Calu3 (cell line): ENCODE data around the gene GBP6. TPM values are rescaled to one million over a fixed set of nuclear protein-coding genes. Genes with fewer than 3 reads are reported as not detected.
"Not testable (repeated sequence)": the region's sequence is repeated elsewhere in the genome, so short reads cannot be mapped to it uniquely, and the experiment has no call there.

ENCODE experiments used
- BruUV-seq: library from RNA; stranded (reverse); fragments of 400-500 nt; replicated peaks from 2 replicates; lab custom pipeline; 2021; lab: Mats Ljungman, UMichigan
- CTCF ChIA-PET: fragments of 300-600 bp; sonication (Branson Sonifier 250); formaldehyde crosslinking; loops from one replicate; lab custom pipeline; 2022; ENCODE audit warnings: antibody characterized with exemption; lab: Charles Lee
- DNase-seq: peaks from one replicate; pipeline ENCODE4 v3.0.0; 2022
- H3K27ac Mint-ChIP-seq: one replicate; pipeline ENCODE4 v1.8.0; 2022; ENCODE audit warnings: mixed read lengths; ENCODE audit not compliant: unreplicated experiment
- H3K27me3 Mint-ChIP-seq: one replicate; pipeline ENCODE4 v1.8.0; 2022; ENCODE audit warnings: mixed read lengths; ENCODE audit not compliant: unreplicated experiment
- H3K36me3 Mint-ChIP-seq: one replicate; pipeline ENCODE4 v1.8.0; 2022; ENCODE audit warnings: mild to moderate bottlenecking, moderate library complexity, mixed read lengths; ENCODE audit not compliant: insufficient read depth, unreplicated experiment
- H3K4me1 Mint-ChIP-seq: one replicate; pipeline ENCODE4 v1.8.0; 2022; ENCODE audit warnings: mild to moderate bottlenecking, low read depth, mixed read lengths; ENCODE audit not compliant: unreplicated experiment
- H3K4me3 Mint-ChIP-seq: one replicate; pipeline ENCODE4 v1.8.0; 2022; ENCODE audit warnings: mild to moderate bottlenecking, low read depth, moderate library complexity, mixed read lengths; ENCODE audit not compliant: unreplicated experiment
- H3K9me3 Mint-ChIP-seq: one replicate; pipeline ENCODE4 v1.8.0; 2022; ENCODE audit warnings: low read depth, mixed read lengths; ENCODE audit not compliant: unreplicated experiment
- CTCF ChIP-seq: fragments of 200-600 bp; IDR thresholded peaks from one replicate; pipeline ENCODE4 v1.8.0; 2022; ENCODE audit warnings: antibody characterized with exemption; ENCODE audit not compliant: unreplicated experiment
- intact Hi-C: fragments of 100-400 bp; cut with micrococcal nuclease; formaldehyde crosslinking; loops from one replicate; pipeline ENCODE4 v1.10.0; 2022; ENCODE audit not compliant: unreplicated experiment
- total RNA-seq: library from RNA; stranded (reverse); gene quantifications from 2 replicates; pipeline ENCODE4 v1.2.3, GENCODE V29; 2022

GBP6 gene
- total RNA-seq, 1 experiment from 2014 or later: 0.12 TPM

- BruUV-seq: no TSS peak
- no peaks in the 10 kb centered on the region for H3K9me3 Mint-ChIP-seq
Measured at GRCh38 chr1:89335486-89335885, 28.4 kb upstream of the GBP6 start.

GRCh38 chr1:89337903-89338302, 26.0 kb upstream of the GBP6 start:
- CTCF ChIA-PET: no interaction called here
- H3K4me1 Mint-ChIP-seq: no peaks in the 10 kb centered on the region
- no TSS peak for BruUV-seq
- H3K27me3 Mint-ChIP-seq: peaks cover 63% of the 10 kb centered on the region
- intact Hi-C loops: no loop called here
- H3K36me3 Mint-ChIP-seq: no peaks in the 10 kb centered on the region
- no peaks in the 10 kb centered on the region for H3K9me3 Mint-ChIP-seq
- DNase-seq: no peak
- H3K27ac Mint-ChIP-seq: no peak overlapping the region
- no peak for TF ChIP-seq CTCF
- no peak overlapping the region for H3K4me3 Mint-ChIP-seq

More at GRCh38 chr1:89335486-89335885, 28.4 kb upstream of the GBP6 start:
- Mint-ChIP-seq H3K4me1 (no peaks in the 10 kb centered on the region), H3K27ac (no peak overlapping the region), H3K27me3 (peaks cover 56% of the 10 kb centered on the region), H3K36me3 (no peaks in the 10 kb centered on the region), H3K4me3 (no peak overlapping the region)
- intact Hi-C loops: no loop called here
- CTCF ChIA-PET: no interaction called here
- no peak for TF ChIP-seq CTCF
- no peak for DNase-seq

GRCh38 chr1:89339039-89339438, 24.8 kb upstream of the GBP6 start:
- Mint-ChIP-seq H3K4me1 (no peaks in the 10 kb centered on the region), H3K4me3 (no peak overlapping the region), H3K9me3 (no peaks in the 10 kb centered on the region), H3K27ac (no peak overlapping the region), H3K36me3 (no peaks in the 10 kb centered on the region), H3K27me3 (peaks cover 63% of the 10 kb centered on the region)
- no peak for TF ChIP-seq CTCF
- DNase-seq: no peak
- CTCF ChIA-PET: interaction anchor here (0.6 kb wide), 1 partner anchor 156 kb away, joined by 3 read pairs; no protein-coding TSS in a partner anchor
- BruUV-seq: no TSS peak
- intact Hi-C loops: no loop called here

- CTCF ChIA-PET, intact Hi-C loops, H3K27me3 Mint-ChIP-seq, H3K4me1 Mint-ChIP-seq, DNase-seq, BruUV-seq, H3K4me3 Mint-ChIP-seq, H3K36me3 Mint-ChIP-seq, H3K27ac Mint-ChIP-seq, H3K9me3 Mint-ChIP-seq: not testable (repeated sequence)
Measured at GRCh38 chr1:89345479-89345878, 18.4 kb upstream of the GBP6 start.

- no peak for TF ChIP-seq CTCF
- CTCF ChIA-PET: no interaction called here
- H3K36me3 Mint-ChIP-seq: no peaks in the 10 kb centered on the region
- no peaks in the 10 kb centered on the region for H3K4me1 Mint-ChIP-seq
- H3K9me3 Mint-ChIP-seq: no peaks in the 10 kb centered on the region
- no TSS peak for BruUV-seq
- H3K27me3 Mint-ChIP-seq: no peaks in the 10 kb centered on the region
- intact Hi-C loops: no loop called here
- DNase-seq: no peak
- no peak overlapping the region for H3K4me3 Mint-ChIP-seq
- no peak overlapping the region for H3K27ac Mint-ChIP-seq
Measured at GRCh38 chr1:89347296-89347695, 16.6 kb upstream of the GBP6 start.
